WTC11 (cell line): Measurements from ENCODE around the gene TRIM9. TPM values are rescaled to one million over a fixed set of nuclear protein-coding genes. Genes with fewer than 3 reads are reported as not detected.

Source experiments
- ATAC-seq: fragments of 200-7000 bp; cut with Tn5 transposase; 2 replicates; pipeline ENCODE4 v1.10.0; 2021; ENCODE audit warnings: mild to moderate bottlenecking, moderate library complexity
- CTCF ChIA-PET: fragments of 300-600 bp; sonication (Branson Sonifier 250); formaldehyde crosslinking; loops from one replicate; lab custom pipeline; 2021; ENCODE audit warnings: antibody characterized with exemption; lab: Charles Lee
- POLR2A ChIA-PET: fragments of 350-600 bp; sonication (Branson Sonifier 250); formaldehyde crosslinking; loops from one replicate; lab custom pipeline; 2021; ENCODE audit warnings: antibody characterized with exemption; lab: Charles Lee
- DNase-seq: peaks from one replicate; pipeline ENCODE4 v3.0.0; 2021; ENCODE audit warnings: low spot score
- H3K27ac Mint-ChIP-seq: 2 replicates; pipeline ENCODE4 v1.8.0; 2021; ENCODE audit warnings: mixed read lengths
- H3K27me3 Mint-ChIP-seq: 2 replicates; pipeline ENCODE4 v1.8.0; 2021; ENCODE audit warnings: low read depth, mild to moderate bottlenecking, moderate library complexity, mixed read lengths
- H3K36me3 Mint-ChIP-seq: 2 replicates; pipeline ENCODE4 v1.8.0; 2021; ENCODE audit warnings: mixed read lengths
- H3K4me1 Mint-ChIP-seq: 2 replicates; pipeline ENCODE4 v1.8.0; 2022; ENCODE audit warnings: mixed read lengths
- H3K4me3 Mint-ChIP-seq: 2 replicates; pipeline ENCODE4 v1.8.0; 2021; ENCODE audit warnings: mild to moderate bottlenecking, moderate library complexity, mixed read lengths
- H3K9me3 Mint-ChIP-seq: 2 replicates; pipeline ENCODE4 v1.8.0; 2021; ENCODE audit warnings: mixed read lengths
- AR ChIP-seq: fragments of 250-450 bp; sonication (Bioruptor Pico); IDR thresholded peaks from 2 replicates; pipeline ENCODE4 v1.9.0; 2021; ENCODE audit warnings: mild to moderate bottlenecking
- CBFB ChIP-seq: sonication (generic); formaldehyde crosslinking; IDR thresholded peaks from 2 replicates; pipeline ENCODE4 v1.8.1; 2022; ENCODE audit warnings: mild to moderate bottlenecking, low read depth, missing genetic modification reagents
- E2F4 ChIP-seq: sonication (generic); formaldehyde crosslinking; IDR thresholded peaks from 2 replicates; pipeline ENCODE4 v1.8.1; 2022; ENCODE audit warnings: low read depth, mild to moderate bottlenecking, moderate library complexity, missing genetic modification reagents, borderline replicate concordance
- ELF4 ChIP-seq: sonication (generic); formaldehyde crosslinking; IDR thresholded peaks from 2 replicates; pipeline ENCODE4 v1.8.1; 2022; ENCODE audit warnings: low read depth, mild to moderate bottlenecking, moderate library complexity, missing genetic modification reagents
- FOXP1 ChIP-seq: sonication (generic); formaldehyde crosslinking; IDR thresholded peaks from 2 replicates; pipeline ENCODE4 v1.8.0; 2022; ENCODE audit warnings: missing genetic modification reagents, mild to moderate bottlenecking, moderate library complexity, borderline replicate concordance
- GTF2I ChIP-seq: fragments of 250-450 bp; sonication (Bioruptor Pico); conservative IDR thresholded peaks from 2 replicates; pipeline ENCODE4 v1.4.0; 2021; ENCODE audit warnings: mild to moderate bottlenecking
- HMGXB4 ChIP-seq: sonication (generic); formaldehyde crosslinking; IDR thresholded peaks from 2 replicates; pipeline ENCODE4 v1.8.1; 2023; ENCODE audit warnings: mild to moderate bottlenecking, moderate library complexity, missing genetic modification reagents
- JAZF1 ChIP-seq: fragments of 250-450 bp; sonication (Bioruptor Pico); IDR thresholded peaks from 2 replicates; pipeline ENCODE4 v1.9.0; 2021; ENCODE audit warnings: moderate library complexity, mild to moderate bottlenecking, inconsistent platforms
- KAT7 ChIP-seq: sonication (generic); formaldehyde crosslinking; IDR thresholded peaks from 2 replicates; pipeline ENCODE4 v1.8.1; 2023; ENCODE audit warnings: missing genetic modification reagents, mild to moderate bottlenecking, borderline replicate concordance
- MXD4 ChIP-seq: fragments of 250-450 bp; sonication (Bioruptor Pico); IDR thresholded peaks from 2 replicates; pipeline ENCODE4 v1.8.0; 2021; ENCODE audit warnings: mild to moderate bottlenecking, moderate library complexity, borderline replicate concordance
- NR1H2 ChIP-seq: sonication (generic); formaldehyde crosslinking; IDR thresholded peaks from 2 replicates; pipeline ENCODE4 v1.9.0; 2021; ENCODE audit warnings: mild to moderate bottlenecking, moderate library complexity, missing genetic modification reagents
- NR2C2 ChIP-seq: sonication (generic); formaldehyde crosslinking; IDR thresholded peaks from 2 replicates; pipeline ENCODE4 v1.8.0; 2022; ENCODE audit warnings: mild to moderate bottlenecking, missing genetic modification reagents
- NR3C1 ChIP-seq: sonication (generic); formaldehyde crosslinking; conservative IDR thresholded peaks from 2 replicates; pipeline ENCODE4 v1.8.1; 2023; ENCODE audit warnings: low read depth, mild to moderate bottlenecking, missing genetic modification reagents
- PREB ChIP-seq: sonication (generic); formaldehyde crosslinking; IDR thresholded peaks from 2 replicates; pipeline ENCODE4 v1.8.1; 2022; ENCODE audit warnings: mild to moderate bottlenecking, missing genetic modification reagents, moderate library complexity, borderline replicate concordance
- PRRX2 ChIP-seq: fragments of 250-450 bp; sonication (Bioruptor Pico); IDR thresholded peaks from 2 replicates; pipeline ENCODE4 v1.8.0; 2021; ENCODE audit warnings: mild to moderate bottlenecking
- SP1 ChIP-seq: sonication (generic); formaldehyde crosslinking; conservative IDR thresholded peaks from 2 replicates; pipeline ENCODE4 v1.8.1; 2022; ENCODE audit warnings: missing genetic modification reagents
- USF1 ChIP-seq: sonication (generic); formaldehyde crosslinking; IDR thresholded peaks from 2 replicates; pipeline ENCODE4 v1.8.0; 2022; ENCODE audit warnings: mild to moderate bottlenecking, missing genetic modification reagents
- ZBTB43 ChIP-seq: sonication (generic); formaldehyde crosslinking; IDR thresholded peaks from 2 replicates; pipeline ENCODE4 v1.8.1; 2023; ENCODE audit warnings: mild to moderate bottlenecking, missing genetic modification reagents
- ZNF281 ChIP-seq: sonication (generic); formaldehyde crosslinking; IDR thresholded peaks from 2 replicates; pipeline ENCODE4 v1.8.0; 2023; ENCODE audit warnings: mild to moderate bottlenecking, missing genetic modification reagents
- ZSCAN18 ChIP-seq: fragments of 250-450 bp; sonication (Bioruptor Pico); IDR thresholded peaks from 2 replicates; pipeline ENCODE4 v2.1.2; 2022; ENCODE audit warnings: mild to moderate bottlenecking, moderate library complexity
- total RNA-seq: library from RNA; stranded (reverse); gene quantifications from 3 replicates; pipeline ENCODE4 v1.2.3, GENCODE V29; 2021

The TRIM9 gene
- total RNA-seq, 1 experiment from 2014 or later = 4.0 TPM

GRCh38 chr14:51019089-51019488 is 75.8 kb downstream of the TRIM9 start (continued):
- TF ChIP-seq ZNF281 (CRISPR knock-in tag) (no peak), NR1H2 (CRISPR knock-in tag) (no peak)

GRCh38 chr14:51018521-51018920 is 76.4 kb downstream of the TRIM9 start:
- no peaks in the 10 kb centered on the region for H3K4me1 Mint-ChIP-seq
- TF ChIP-seq KAT7 = no peak
- TF ChIP-seq FOXP1 (CRISPR knock-in tag) = no peak
- TF ChIP-seq USF1 (CRISPR knock-in tag) = no peak
- TF ChIP-seq GTF2I = no peak
- no peak for TF ChIP-seq JAZF1 (CRISPR knock-in tag)
- no peak for TF ChIP-seq PRRX2 (CRISPR knock-in tag)
- no peak for TF ChIP-seq HMGXB4 (CRISPR knock-in tag)
- TF ChIP-seq CBFB (CRISPR knock-in tag) = no peak
- no peak for TF ChIP-seq SP1 (CRISPR knock-in tag)
- TF ChIP-seq AR (CRISPR knock-in tag) = no peak
- TF ChIP-seq ZSCAN18 (CRISPR knock-in tag) = no peak
- no peak for TF ChIP-seq NR2C2
- H3K36me3 Mint-ChIP-seq = peaks cover 12% of the 10 kb centered on the region
- no peak overlapping the region for H3K27ac Mint-ChIP-seq
- POLR2A ChIA-PET = no interaction called here
- ATAC-seq (no peak), DNase-seq (no peak)
- peaks cover 11% of the 10 kb centered on the region for H3K9me3 Mint-ChIP-seq
- H3K27me3 Mint-ChIP-seq = no peaks in the 10 kb centered on the region
- CTCF ChIA-PET = interaction anchor here (0.7 kb wide), 1 partner anchor 187 kb away, joined by 3 read pairs; no protein-coding TSS in a partner anchor
- no peak overlapping the region for H3K4me3 Mint-ChIP-seq

- no peaks in the 10 kb centered on the region for H3K4me1 Mint-ChIP-seq
- POLR2A ChIA-PET = no interaction called here
- ATAC-seq = no peak
- H3K9me3 Mint-ChIP-seq = peaks cover 11% of the 10 kb centered on the region
- no peak overlapping the region for H3K27ac Mint-ChIP-seq
- H3K4me3 Mint-ChIP-seq = no peak overlapping the region
- H3K36me3 Mint-ChIP-seq = peaks cover 6% of the 10 kb centered on the region
- DNase-seq = no peak
- no peaks in the 10 kb centered on the region for H3K27me3 Mint-ChIP-seq
- CTCF ChIA-PET = no interaction called here
- no peak for TF ChIP-seq PREB (CRISPR knock-in tag)
- TF ChIP-seq SP1 (CRISPR knock-in tag) = no peak
- no peak for TF ChIP-seq ZBTB43 (CRISPR knock-in tag)
- no peak for TF ChIP-seq E2F4
- no peak for TF ChIP-seq ELF4 (CRISPR knock-in tag)
- no peak for TF ChIP-seq MXD4 (CRISPR knock-in tag)
- no peak for TF ChIP-seq PRRX2 (CRISPR knock-in tag)
- no peak for TF ChIP-seq NR3C1 (CRISPR knock-in tag)
Measured at GRCh38 chr14:51014625-51015024, 80.3 kb downstream of the TRIM9 start.
